Uterus (tissue), 2 donors: ENCODE measurements around the gene PAPPA2.

Experiments
- CTCF ChIP-seq, 4 experiments: fragments of 200-600 bp in 2 of 4; fragments of 450-650 bp in 2 of 4; sonication (generic) in 2 of 4; IDR thresholded peaks; one replicate each; pipeline ENCODE4 v1.5.1; 2016 to 2019; ENCODE audit warnings: antibody characterized with exemption in 4 of 4, mild to moderate bottlenecking in 2 of 4, moderate library complexity in 1 of 4
- POLR2A ChIP-seq, 2 donors: fragments of 450-650 bp; IDR thresholded peaks; one replicate each; pipeline ENCODE4 v1.6.1; 2016; ENCODE audit warnings: antibody characterized with exemption in 2 of 2, mild to moderate bottlenecking in 1 of 2, moderate library complexity in 1 of 2

GRCh38 chr1:176752505-176752904 is 289.5 kb downstream of the PAPPA2 start:
- TF ChIP-seq CTCF (IDR thresholded peaks at IDR 0.05), result no peak
- TF ChIP-seq POLR2A (IDR thresholded peaks at IDR 0.05), result no peak
